A673 (cell line): Measurements from ENCODE around the gene DGKK. TPM values are rescaled to one million over a fixed set of nuclear protein-coding genes. Genes with fewer than 3 reads are reported as not detected.
A peak's percentile ranks its signal among the peaks of the same experiment; 100 is the strongest.

Experiments
- BruUV-seq: library from RNA; stranded (reverse); fragments of 400-500 nt; replicated peaks from 2 replicates; lab custom pipeline; 2021; lab: Mats Ljungman, UMichigan
- CTCF ChIA-PET: fragments of 300-600 bp; sonication (Branson Sonifier 250); formaldehyde crosslinking; loops from one replicate; lab custom pipeline; 2022; ENCODE audit warnings: antibody characterized with exemption; lab: Charles Lee
- POLR2A ChIA-PET: fragments of 300-600 bp; sonication (Branson Sonifier 250); formaldehyde crosslinking; loops from one replicate; lab custom pipeline; 2022; ENCODE audit warnings: antibody characterized with exemption; ENCODE audit not compliant: low non-redundant PET; lab: Charles Lee
- DNase-seq: peaks from one replicate; pipeline ENCODE4 v3.0.0-alpha.2; 2015; ENCODE audit warnings: low spot score
- H3K27ac ChIP-seq: fragments of 200-600 bp; sonication (generic); 2 replicates; pipeline ENCODE4 v1.5.1; 2016; ENCODE audit warnings: mixed run types, low read depth, mild to moderate bottlenecking, mixed read lengths, antibody characterized with exemption, low read length; ENCODE audit not compliant: poor library complexity, severe bottlenecking
- H3K27me3 ChIP-seq: fragments of 200-600 bp; sonication (generic); replicated peaks from 2 replicates; pipeline ENCODE4 v1.6.1; 2017; ENCODE audit warnings: mixed run types, low read depth, mild to moderate bottlenecking, mixed read lengths, antibody characterized with exemption, low read length; ENCODE audit not compliant: insufficient read depth, poor library complexity
- H3K36me3 ChIP-seq: fragments of 200-600 bp; sonication (generic); 2 replicates; pipeline ENCODE4 v1.6.1; 2016; ENCODE audit warnings: mixed run types, mild to moderate bottlenecking, mixed read lengths, antibody characterized with exemption, low read length; ENCODE audit not compliant: insufficient read depth, poor library complexity, severe bottlenecking
- H3K4me1 ChIP-seq: fragments of 200-600 bp; sonication (generic); 2 replicates; pipeline ENCODE4 v1.6.1; 2017; ENCODE audit warnings: mixed run types, mild to moderate bottlenecking, mixed read lengths, antibody characterized with exemption, low read length; ENCODE audit not compliant: insufficient read depth, poor library complexity, severe bottlenecking
- H3K4me3 ChIP-seq: fragments of 200-600 bp; sonication (generic); 2 replicates; pipeline ENCODE4 v1.5.1; 2016; ENCODE audit warnings: low read depth, mixed run types, mild to moderate bottlenecking, mixed read lengths, low read length; ENCODE audit not compliant: poor library complexity, severe bottlenecking
- H3K9me3 ChIP-seq: fragments of 200-600 bp; sonication (generic); 2 replicates; pipeline ENCODE4 v1.6.1; 2016; ENCODE audit warnings: mixed run types, low read depth, mild to moderate bottlenecking, mixed read lengths, antibody characterized with exemption, low read length; ENCODE audit not compliant: poor library complexity, severe bottlenecking
- CTCF ChIP-seq: fragments of 300-800, 200-600 bp; sonication (generic); conservative IDR thresholded peaks from 2 replicates; pipeline ENCODE4 v1.5.1; 2017; ENCODE audit warnings: low read depth, mild to moderate bottlenecking, antibody characterized with exemption, low read length, moderate library complexity, mixed read lengths
- EZH2 ChIP-seq: fragments of 200-600 bp; sonication (generic); IDR thresholded peaks from 2 replicates; pipeline ENCODE4 v1.6.1; 2017; ENCODE audit warnings: borderline replicate concordance, low read depth, mild to moderate bottlenecking, mixed read lengths, antibody characterized with exemption, low read length; ENCODE audit not compliant: poor library complexity, severe bottlenecking
- intact Hi-C: fragments of 100-400 bp; cut with micrococcal nuclease; formaldehyde crosslinking; loops from one replicate; pipeline ENCODE4 v1.10.0; 2022; ENCODE audit not compliant: unreplicated experiment
- total RNA-seq: library from RNA; stranded (reverse); gene quantifications from 2 replicates; pipeline ENCODE4 v1.2.3, GENCODE V29; 2021

Gene DGKK
- total RNA-seq, 1 experiment from 2014 or later: 10.8 TPM

GRCh38 chrX:50456712-50457484 lies 13.7 kb downstream of the DGKK start:
- peak; percentile 10 for DNase-seq
- BruUV-seq: no TSS peak
- intact Hi-C loops: no loop called here
- Histone ChIP-seq H3K27ac (no peak overlapping the region), H3K4me3 (no peak overlapping the region), H3K27me3 (peaks cover 7% of the 10 kb centered on the region), H3K36me3 (no peaks in the 10 kb centered on the region), H3K9me3 (no peaks in the 10 kb centered on the region), H3K4me1 (no peaks in the 10 kb centered on the region)
- ChIA-PET POLR2A (no interaction called here), CTCF (no interaction called here)
- TF ChIP-seq CTCF: no peak
- no peak for TF ChIP-seq EZH2

- intact Hi-C loops: no loop called here
Measured at GRCh38 chrX:50452782-50453181, 17.8 kb downstream of the DGKK start.

GRCh38 chrX:50450324-50450723 lies 20.3 kb downstream of the DGKK start:
- TF ChIP-seq EZH2 (no peak), CTCF (no peak)
- Histone ChIP-seq H3K9me3 (no peaks in the 10 kb centered on the region), H3K4me1 (no peaks in the 10 kb centered on the region), H3K36me3 (no peaks in the 10 kb centered on the region), H3K27ac (no peak overlapping the region), H3K4me3 (no peak overlapping the region), H3K27me3 (no peaks in the 10 kb centered on the region)
- intact Hi-C loops: no loop called here
- no TSS peak for BruUV-seq
- DNase-seq: no peak
- POLR2A ChIA-PET: no interaction called here
- CTCF ChIA-PET: no interaction called here

More at GRCh38 chrX:50452782-50453181, 17.8 kb downstream of the DGKK start:
- Histone ChIP-seq H3K36me3 (no peaks in the 10 kb centered on the region), H3K27me3 (no peaks in the 10 kb centered on the region), H3K4me3 (no peak overlapping the region), H3K27ac (no peak overlapping the region), H3K4me1 (no peaks in the 10 kb centered on the region), H3K9me3 (no peaks in the 10 kb centered on the region)
- no TSS peak for BruUV-seq
- CTCF ChIA-PET: no interaction called here
- POLR2A ChIA-PET: no interaction called here
- DNase-seq: peak; percentile 71
- TF ChIP-seq EZH2: no peak

GRCh38 chrX:50448565-50448964 lies 22.1 kb downstream of the DGKK start:
- Histone ChIP-seq H3K4me3 (no peak overlapping the region), H3K27ac (no peak overlapping the region), H3K4me1 (no peaks in the 10 kb centered on the region), H3K27me3 (no peaks in the 10 kb centered on the region), H3K9me3 (no peaks in the 10 kb centered on the region), H3K36me3 (no peaks in the 10 kb centered on the region)
- ChIA-PET POLR2A (no interaction called here), CTCF (no interaction called here)
- intact Hi-C loops: no loop called here
- no peak for DNase-seq
- no peak for TF ChIP-seq EZH2
- peak; percentile 34; the same call in 1 of the 2 replicates for TF ChIP-seq CTCF
- BruUV-seq: no TSS peak
